GM23248 (cell line): ENCODE measurements around the gene NR1D2. TPM values are rescaled to one million over a fixed set of nuclear protein-coding genes. Genes with fewer than 3 reads are reported as not detected.
A peak's percentile ranks its signal among the peaks of the same experiment; 100 is the strongest.
"Not testable (repeated sequence)": the region's sequence is repeated elsewhere in the genome, so short reads cannot be mapped to it uniquely, and the experiment has no call there.

Experiments
- DNase-seq: peaks from one replicate; pipeline ENCODE4 v3.0.0-alpha.2; 2015
- H2AFZ ChIP-seq: fragments of 200-600 bp; sonication (generic); 2 replicates; pipeline ENCODE4 v1.6.1; 2016; ENCODE audit warnings: antibody characterized with exemption
- H3F3A ChIP-seq: fragments of 200-600 bp; sonication (generic); 2 replicates; pipeline ENCODE4 v1.6.1; 2016; ENCODE audit warnings: mild to moderate bottlenecking, antibody characterized with exemption, mixed run types; ENCODE audit not compliant: insufficient read depth
- H3K27ac ChIP-seq: fragments of 200-600 bp; sonication (generic); 2 replicates; pipeline ENCODE4 v1.5.1; 2016; ENCODE audit warnings: mild to moderate bottlenecking
- H3K27me3 ChIP-seq: fragments of 200-600 bp; sonication (generic); replicated peaks from 2 replicates; pipeline ENCODE4 v1.6.1; 2016; ENCODE audit warnings: mild to moderate bottlenecking; ENCODE audit not compliant: insufficient read depth
- H3K36me3 ChIP-seq: fragments of 200-600 bp; sonication (generic); 2 replicates; pipeline ENCODE4 v1.6.1; 2016; ENCODE audit warnings: low read depth, mild to moderate bottlenecking
- H3K4me1 ChIP-seq: fragments of 200-600 bp; sonication (generic); 2 replicates; pipeline ENCODE4 v1.6.1; 2016; ENCODE audit warnings: mild to moderate bottlenecking; ENCODE audit not compliant: insufficient read depth
- H3K4me2 ChIP-seq: fragments of 200-600 bp; sonication (generic); one replicate; pipeline ENCODE4 v1.6.1; 2016; ENCODE audit warnings: mild to moderate bottlenecking; ENCODE audit not compliant: unreplicated experiment
- H3K4me3 ChIP-seq: fragments of 200-600 bp; sonication (generic); 2 replicates; pipeline ENCODE4 v1.5.1; 2016; ENCODE audit warnings: mild to moderate bottlenecking
- H3K79me2 ChIP-seq: fragments of 200-600 bp; sonication (generic); 2 replicates; pipeline ENCODE4 v1.6.1; 2016; ENCODE audit warnings: mild to moderate bottlenecking; ENCODE audit not compliant: insufficient read depth
- H3K9ac ChIP-seq: fragments of 200-600 bp; sonication (generic); 2 replicates; pipeline ENCODE4 v1.6.1; 2016; ENCODE audit warnings: mild to moderate bottlenecking
- H3K9me2 ChIP-seq: fragments of 200-600 bp; sonication (generic); 2 replicates; pipeline ENCODE4 v1.6.1; 2016; ENCODE audit warnings: mixed run types, mild to moderate bottlenecking, moderate library complexity; ENCODE audit not compliant: insufficient read depth
- H3K9me3 ChIP-seq: fragments of 200-600 bp; sonication (generic); one replicate; pipeline ENCODE4 v1.6.1; 2017; ENCODE audit warnings: low read depth
- H4K20me1 ChIP-seq: fragments of 200-600 bp; sonication (generic); 2 replicates; pipeline ENCODE4 v1.6.0; 2016; ENCODE audit not compliant: insufficient read depth
- EZH2 ChIP-seq: fragments of 200-600 bp; sonication (generic); IDR thresholded peaks from 2 replicates; pipeline ENCODE4 v1.6.1; 2018; ENCODE audit warnings: antibody characterized with exemption, mild to moderate bottlenecking; ENCODE audit not compliant: insufficient read depth, poor library complexity, severe bottlenecking
- EZH2phosphoT487 ChIP-seq: fragments of 200-600 bp; sonication (generic); IDR thresholded peaks from 2 replicates; pipeline ENCODE4 v1.6.1; 2018; ENCODE audit warnings: antibody characterized with exemption, moderate library complexity, mild to moderate bottlenecking, low read depth; ENCODE audit not compliant: insufficient read depth
- WGBS, 2 experiments: methylation state at CpG; one replicate each; pipeline ENCODE4 v1.1.6; 2015 to 2017; ENCODE audit warnings: low lambda C conversion rate in 2 of 2, low coverage in 1 of 2; ENCODE audit errors: missing lambda C conversion rate in 2 of 2; 5-methylcytosine and 5-hydroxymethylcytosine counted together
- in situ Hi-C: fragments of 300-500 bp; cut with MboI; formaldehyde crosslinking; loops from 2 replicates; pipeline ENCODE4 v1.15.0; 2020
- polyA plus RNA-seq: library from polyadenylated mRNA; unstranded; fragments of >200 nt; fragmentation: Nextera tagmentation; extraction: Ambion mirVana; gene quantifications from 2 replicates; pipeline ENCODE4 v1.2.1, GENCODE V29; 2016
- total RNA-seq: library from RNA; depleted of rRNA; stranded (reverse); fragments of >200 nt; shearing (Covaris generic); gene quantifications from 2 replicates; pipeline ENCODE4 v1.2.3, GENCODE V29; 2014

Gene NR1D2
- total and polyA plus RNA-seq, 2 experiments from 2014 or later: 7.8 to 13.0 TPM

- WGBS, 2 experiments: 92 to 100% methylated on average over 2 of the region's 2 CpGs
- H3K4me2 ChIP-seq: no peak overlapping the region
- in situ Hi-C loops: no loop called here
These were observed 33.7 kb upstream of the NR1D2 start for GRCh38 chr3:23911397-23911796.

GRCh38 chr3:23912335-23912734, 32.8 kb upstream of the NR1D2 start:
- H3K9me2 ChIP-seq, DNase-seq, H3K27ac ChIP-seq, H3K27me3 ChIP-seq, in situ Hi-C loops, H3K9me3 ChIP-seq, H3K4me2 ChIP-seq, H2AFZ ChIP-seq, H3K4me3 ChIP-seq, H4K20me1 ChIP-seq, H3K9ac ChIP-seq: not testable (repeated sequence)
- Histone ChIP-seq H3F3A (peaks cover 21% of the 10 kb centered on the region), H3K4me1 (peaks cover 20% of the 10 kb centered on the region), H3K36me3 (peaks cover 12% of the 10 kb centered on the region), H3K79me2 (peaks cover 63% of the 10 kb centered on the region)
- 88 to 95% methylated on average over 3 of the region's 3 CpGs for WGBS, 2 experiments

More at GRCh38 chr3:23911397-23911796, 33.7 kb upstream of the NR1D2 start:
- no peaks in the 10 kb centered on the region for H3K9me2 ChIP-seq
- H3K9me3 ChIP-seq: no peaks in the 10 kb centered on the region
- H3K36me3 ChIP-seq: peaks cover 16% of the 10 kb centered on the region
- no peaks in the 10 kb centered on the region for H4K20me1 ChIP-seq
- H3K4me1 ChIP-seq: peaks cover 20% of the 10 kb centered on the region
- TF ChIP-seq EZH2phosphoT487 (no peak), EZH2 (no peak)
- H3K27ac ChIP-seq: no peak overlapping the region
- no peaks in the 10 kb centered on the region for H3K27me3 ChIP-seq
- H3K9ac ChIP-seq: no peak overlapping the region
- no peak for DNase-seq
- peaks cover 21% of the 10 kb centered on the region for H3F3A ChIP-seq
- peaks cover 59% of the 10 kb centered on the region for H3K79me2 ChIP-seq
- H3K4me3 ChIP-seq: no peak overlapping the region
- H2AFZ ChIP-seq: no peak overlapping the region

GRCh38 chr3:23913182-23913581, 31.9 kb upstream of the NR1D2 start:
- H4K20me1 ChIP-seq: peaks cover 4% of the 10 kb centered on the region
- H3K36me3 ChIP-seq: peaks cover 12% of the 10 kb centered on the region
- no peak overlapping the region for H2AFZ ChIP-seq
- 42 to 58% methylated on average over 1 of the region's 1 CpG for WGBS, 2 experiments
- no peak for TF ChIP-seq EZH2
- H3K4me1 ChIP-seq: peaks cover 20% of the 10 kb centered on the region
- H3K9ac ChIP-seq: no peak overlapping the region
- peaks cover 27% of the 10 kb centered on the region for H3F3A ChIP-seq
- no peaks in the 10 kb centered on the region for H3K27me3 ChIP-seq
- H3K4me2 ChIP-seq: no peak overlapping the region
- peaks cover 72% of the 10 kb centered on the region for H3K79me2 ChIP-seq
- in situ Hi-C loops: no loop called here
- H3K27ac ChIP-seq: no peak overlapping the region
- DNase-seq: no peak
- H3K9me3 ChIP-seq: no peaks in the 10 kb centered on the region
- H3K4me3 ChIP-seq: no peak overlapping the region
- no peaks in the 10 kb centered on the region for H3K9me2 ChIP-seq

- no peaks in the 10 kb centered on the region for H3K9me3 ChIP-seq
- no peak overlapping the region for H2AFZ ChIP-seq
- 66 to 79% methylated on average over 3 of the region's 3 CpGs for WGBS, 2 experiments
- no peaks in the 10 kb centered on the region for H3K27me3 ChIP-seq
- H3K36me3 ChIP-seq: peaks cover 17% of the 10 kb centered on the region
- H3F3A ChIP-seq: peaks cover 33% of the 10 kb centered on the region
- H3K79me2 ChIP-seq: peaks cover 81% of the 10 kb centered on the region
- DNase-seq: no peak
- H3K4me3 ChIP-seq: no peak overlapping the region
- no peak for TF ChIP-seq EZH2
- no peak for TF ChIP-seq EZH2phosphoT487
- H3K4me1 ChIP-seq: peaks cover 26% of the 10 kb centered on the region
- peak overlapping the region; percentile 29 for H3K4me2 ChIP-seq
- peaks cover 6% of the 10 kb centered on the region for H4K20me1 ChIP-seq
- in situ Hi-C loops: no loop called here
- H3K9ac ChIP-seq: no peak overlapping the region
- no peaks in the 10 kb centered on the region for H3K9me2 ChIP-seq
- H3K27ac ChIP-seq: no peak overlapping the region
These were observed 31.0 kb upstream of the NR1D2 start for GRCh38 chr3:23913873-23914743.
